KG1 (cell line): ENCODE data around the gene GARIN5B.

Experiments used
- DNase-seq: peaks from one replicate; lab custom pipeline; 2025; lab: John Stamatoyannopoulos, UW

The GARIN5B gene

GRCh38 chr19:55322204-55322885 is 40.7 kb downstream of the GARIN5B start:
- no peak for DNase-seq

- no peak for DNase-seq
Measured at GRCh38 chr19:55321466-55322137, 41.5 kb downstream of the GARIN5B start.

GRCh38 chr19:55320844-55321419 is 42.1 kb downstream of the GARIN5B start:
- DNase-seq, result no peak

- no peak for DNase-seq
Measured at GRCh38 chr19:55319785-55320184, 43.3 kb downstream of the GARIN5B start.

- DNase-seq, result no peak
Measured at GRCh38 chr19:55316646-55317045, 46.4 kb downstream of the GARIN5B start.

GRCh38 chr19:55315956-55316525 is 47.0 kb downstream of the GARIN5B start:
- no peak for DNase-seq

GRCh38 chr19:55314396-55314795 is 48.7 kb downstream of the GARIN5B start:
- no peak for DNase-seq

- no peak for DNase-seq
Measured at GRCh38 chr19:55312621-55313512, 50.2 kb downstream of the GARIN5B start.

- DNase-seq, result no peak
Measured at GRCh38 chr19:55311797-55312196, 51.3 kb downstream of the GARIN5B start.

GRCh38 chr19:55311397-55311796 is 51.7 kb downstream of the GARIN5B start:
- DNase-seq, result no peak

GRCh38 chr19:55310498-55310897 is 52.6 kb downstream of the GARIN5B start:
- DNase-seq, result no peak

GRCh38 chr19:55309448-55309847 is 53.6 kb downstream of the GARIN5B start:
- DNase-seq, result no peak

- DNase-seq, result no peak
Measured at GRCh38 chr19:55308281-55308680, 54.8 kb downstream of the GARIN5B start.

GRCh38 chr19:55306712-55307111 is 56.3 kb downstream of the GARIN5B start:
- DNase-seq, result no peak

- DNase-seq, result no peak
Measured at GRCh38 chr19:55305983-55306562, 57.0 kb downstream of the GARIN5B start.

- no peak for DNase-seq
Measured at GRCh38 chr19:55305491-55305890, 57.6 kb downstream of the GARIN5B start.

GRCh38 chr19:55304980-55305379 is 58.1 kb downstream of the GARIN5B start:
- DNase-seq, result no peak
